HG02870 (cell line): ENCODE measurements around the gene FAM181B.
"Not testable (repeated sequence)": the region's sequence is repeated elsewhere in the genome, so short reads cannot be mapped to it uniquely, and the experiment has no call there.

Source experiments
- ATAC-seq: cut with Tn5 transposase; IDR thresholded peaks from one replicate; pipeline ENCODE4 v1.9.1; 2021; ENCODE audit warnings: mild to moderate bottlenecking, moderate library complexity; ENCODE audit not compliant: unreplicated experiment

Gene FAM181B

DNA sequence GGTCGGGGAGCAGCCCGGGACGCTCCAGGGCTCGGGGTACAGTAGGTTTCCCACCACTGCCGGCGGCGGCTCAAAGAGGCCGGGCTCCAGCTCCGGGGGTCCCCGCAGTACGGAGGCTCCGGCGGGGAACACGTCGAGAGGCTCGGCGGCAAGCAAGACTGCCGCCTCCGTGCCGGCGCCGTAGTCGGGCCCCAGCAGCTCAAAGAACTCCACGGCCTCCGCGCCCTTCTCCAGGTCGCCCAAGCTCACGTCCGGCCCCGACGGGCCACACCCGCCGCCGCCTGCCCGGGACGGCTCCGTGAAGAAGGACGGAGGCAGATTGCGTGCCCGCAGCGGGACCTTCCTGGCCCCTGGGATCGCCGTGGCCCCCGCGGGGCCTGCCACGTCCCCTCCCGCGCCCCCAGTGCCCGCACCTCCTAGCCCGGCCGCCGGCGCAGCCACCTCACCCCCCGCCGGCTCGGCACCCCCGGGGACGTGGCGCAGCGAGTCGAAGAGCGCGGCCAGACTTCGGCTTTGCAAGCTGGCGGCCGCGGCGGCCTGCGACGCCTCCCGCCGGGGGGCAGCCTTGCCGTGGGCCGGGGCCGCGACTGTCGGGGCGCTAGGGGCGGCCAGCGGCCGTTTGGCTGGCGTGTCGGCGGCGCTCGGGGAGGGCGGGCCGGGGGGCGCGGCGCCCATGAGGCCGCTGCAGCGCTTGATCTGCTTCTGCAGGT is 775 bp downstream of the FAM181B start:
- ATAC-seq: no peak

DNA sequence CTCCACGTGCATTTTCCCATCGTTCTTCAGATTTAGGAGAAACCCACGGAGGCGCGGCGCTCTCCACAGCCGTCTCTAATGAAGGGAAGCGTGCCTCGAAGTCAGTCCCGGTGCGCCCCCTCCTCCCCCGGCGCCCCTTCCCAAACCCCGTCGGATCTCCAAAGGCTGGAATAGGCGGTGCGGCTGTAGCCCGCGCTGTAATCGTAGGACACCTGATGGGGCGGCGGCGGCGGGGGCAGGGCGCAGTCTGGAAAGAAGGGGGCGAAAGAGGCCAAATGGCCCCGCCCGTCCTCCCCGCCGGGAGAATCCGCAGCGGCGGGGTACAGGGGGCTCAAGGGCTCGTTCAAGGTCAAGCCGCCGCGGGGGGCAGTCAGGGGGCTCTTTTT is 1.3 kb downstream of the FAM181B start:
- ATAC-seq: no peak

DNA sequence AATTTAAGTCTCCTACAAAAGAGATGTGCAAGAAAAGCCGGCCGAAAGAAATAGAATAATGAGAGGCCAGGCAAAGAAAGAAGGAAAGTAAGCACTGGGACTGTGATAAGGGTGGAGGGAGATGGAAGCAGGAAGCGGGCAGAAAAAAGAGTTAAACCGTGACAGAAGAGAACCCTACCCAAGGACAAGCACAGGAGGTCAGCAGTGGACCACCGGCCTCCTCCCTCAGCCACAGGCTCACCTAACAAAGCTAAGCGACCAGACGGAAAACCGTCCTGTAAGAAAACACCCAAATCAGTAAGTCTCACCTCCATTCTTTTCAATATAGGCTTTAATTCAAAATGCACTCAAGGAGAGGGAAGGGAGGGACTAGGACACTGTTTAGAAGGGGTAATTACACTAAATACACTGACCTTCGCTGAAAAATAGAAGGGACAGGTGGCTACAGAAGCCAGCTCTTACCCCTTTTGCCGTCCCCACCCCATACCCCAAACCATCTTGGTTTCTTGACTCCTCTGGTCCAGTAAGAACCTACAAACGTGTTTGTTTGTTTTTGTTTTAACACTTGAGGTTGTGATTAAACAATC is 1.9 kb downstream of the FAM181B start:
- no peak for ATAC-seq

DNA sequence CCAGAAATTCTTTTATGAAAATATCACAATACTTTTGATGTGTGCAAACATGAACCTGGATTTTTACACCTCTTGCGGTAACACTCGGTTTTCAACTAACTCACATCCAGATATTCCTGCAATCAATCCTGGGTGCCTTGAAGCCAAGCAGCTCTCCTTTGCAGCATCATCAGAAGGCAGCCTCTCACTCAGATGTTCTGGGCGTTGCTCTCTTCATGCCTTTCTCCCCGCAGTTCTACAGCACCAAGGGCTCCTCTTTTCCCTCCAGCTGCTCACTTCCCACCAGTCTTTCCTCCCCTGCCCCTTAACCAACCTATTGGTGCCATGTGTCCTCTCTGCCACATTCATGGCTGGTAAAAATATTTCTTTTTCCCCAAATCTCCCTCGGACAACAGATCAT is 2.9 kb downstream of the FAM181B start:
- ATAC-seq: no peak

DNA sequence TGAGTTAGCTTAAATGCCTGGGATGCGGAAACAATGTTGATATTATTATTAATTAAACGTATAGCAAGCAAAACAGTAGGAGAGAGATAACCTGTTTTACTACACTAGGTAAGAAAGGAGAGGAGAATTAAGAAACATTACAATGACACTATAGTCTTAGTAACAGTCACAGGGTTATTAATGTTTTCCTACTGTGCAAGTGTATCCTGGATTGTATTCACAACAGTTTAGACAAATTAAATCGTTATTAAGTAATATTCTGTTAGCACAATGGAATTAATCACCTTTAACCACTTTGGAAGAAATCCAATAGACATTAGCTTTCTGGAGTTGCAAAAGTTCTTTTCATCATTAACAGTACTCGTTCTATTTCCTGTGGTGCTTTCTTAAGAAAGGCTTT is 3.4 kb downstream of the FAM181B start:
- no peak for ATAC-seq

DNA sequence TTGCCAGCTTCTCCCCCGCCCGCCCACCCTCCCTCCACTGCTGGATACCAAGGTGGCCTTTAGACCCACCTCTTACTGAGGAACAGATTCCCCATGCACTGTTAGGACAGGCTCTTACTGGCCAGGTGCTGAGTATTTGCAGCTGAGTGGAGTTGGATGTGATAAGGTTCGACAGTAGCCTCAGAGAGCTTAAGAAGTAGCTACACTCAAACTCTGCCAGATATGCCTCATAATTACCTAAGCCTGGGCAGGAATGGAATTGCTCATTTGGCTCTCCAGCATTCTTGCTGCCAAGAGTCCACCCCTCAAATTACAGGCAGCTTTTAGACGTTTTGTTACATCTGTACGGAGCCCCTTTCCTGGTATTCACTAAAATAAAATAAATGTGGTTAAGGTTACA is 9.6 kb downstream of the FAM181B start:
- no peak for ATAC-seq

DNA sequence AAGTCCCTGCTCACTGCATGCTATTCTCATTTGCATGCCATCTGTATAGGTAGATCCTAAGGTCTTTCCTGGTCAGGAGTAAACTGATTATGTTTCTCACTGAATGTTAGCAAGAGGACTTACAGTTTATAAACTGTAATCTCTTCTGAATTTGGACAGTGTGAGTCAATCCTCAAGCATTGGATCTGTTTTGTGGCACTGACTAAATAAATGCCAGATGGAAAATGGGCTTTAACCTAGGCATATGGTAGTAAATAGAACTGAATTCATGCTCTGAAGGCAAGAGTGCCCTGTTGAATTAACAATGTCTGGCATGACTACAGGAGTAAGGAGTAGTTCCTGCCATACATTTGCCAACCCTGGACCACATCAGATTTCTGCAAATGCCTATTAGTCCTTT is 11.4 kb downstream of the FAM181B start:
- no peak for ATAC-seq

DNA sequence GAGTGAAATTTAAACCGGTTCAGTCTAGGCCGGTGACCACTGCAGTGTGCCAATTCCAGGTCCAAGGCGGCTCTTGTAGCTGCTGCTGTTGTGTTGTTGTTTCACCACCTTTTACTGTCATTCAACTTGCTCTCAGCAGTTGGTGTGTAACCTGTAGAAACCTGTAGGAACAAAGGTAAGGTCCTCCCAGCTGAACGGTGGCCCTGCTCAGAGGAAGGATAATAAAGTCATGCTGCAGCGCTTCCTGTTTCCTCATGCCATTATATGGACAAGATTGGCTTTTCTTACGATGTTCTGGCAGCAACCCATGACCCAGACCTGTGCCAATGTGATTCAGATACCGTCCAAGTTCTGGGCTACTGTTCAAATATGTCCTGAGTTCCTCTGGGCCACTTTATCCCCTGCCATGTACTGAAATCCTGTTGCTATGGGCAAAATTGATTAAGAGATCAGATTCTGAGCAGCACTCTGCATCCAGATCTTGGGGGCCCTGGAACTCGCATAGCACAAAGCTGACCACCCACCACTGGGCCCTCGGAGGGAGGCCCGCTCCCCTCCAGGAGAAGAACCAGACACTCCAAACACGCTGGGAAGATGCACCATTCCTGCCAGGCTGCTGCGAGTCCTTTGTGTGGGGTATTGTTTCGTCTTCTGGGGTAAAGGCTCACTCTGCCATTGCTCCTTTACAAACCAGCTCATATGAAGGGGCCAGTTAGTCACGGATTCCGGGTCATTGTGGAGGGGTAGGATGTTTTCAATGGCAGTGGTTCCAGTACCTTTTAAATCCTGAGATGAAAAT is 13.2 kb downstream of the FAM181B start:
- no peak for ATAC-seq

DNA sequence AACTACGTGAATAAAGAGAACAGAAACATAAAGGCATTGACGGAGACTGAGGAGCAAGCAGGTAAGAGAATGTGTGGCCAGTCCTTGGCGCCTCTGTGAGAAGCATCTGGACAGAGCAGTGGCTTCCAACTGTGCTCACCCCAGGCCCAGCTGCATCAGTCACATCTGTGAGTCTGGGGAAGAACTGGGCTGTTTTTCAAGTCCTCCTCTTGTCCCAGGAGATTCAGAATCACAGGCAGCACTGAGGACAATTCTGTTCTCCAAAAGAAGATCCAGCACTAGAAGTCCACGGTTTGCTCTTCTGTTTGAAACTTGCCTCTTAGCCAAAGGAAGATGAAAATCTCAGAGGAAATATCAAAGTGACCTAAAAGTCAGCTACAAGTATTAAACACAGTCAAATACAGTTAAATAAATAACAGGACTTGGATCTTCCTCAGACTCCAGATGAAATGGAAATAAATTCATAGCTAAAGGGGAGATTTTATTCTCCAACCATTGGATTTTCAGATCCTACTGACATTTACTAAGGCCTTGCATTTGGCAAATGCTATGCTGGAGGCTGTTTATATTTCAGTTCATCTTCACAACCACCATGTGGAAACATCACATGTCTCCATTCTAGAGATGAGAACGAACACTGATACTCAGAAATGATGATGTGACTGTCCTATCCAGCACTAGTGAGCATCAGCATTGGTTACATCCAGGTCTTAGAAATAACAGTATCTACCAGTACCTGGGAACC is 14.1 kb downstream of the FAM181B start:
- ATAC-seq: no peak

DNA sequence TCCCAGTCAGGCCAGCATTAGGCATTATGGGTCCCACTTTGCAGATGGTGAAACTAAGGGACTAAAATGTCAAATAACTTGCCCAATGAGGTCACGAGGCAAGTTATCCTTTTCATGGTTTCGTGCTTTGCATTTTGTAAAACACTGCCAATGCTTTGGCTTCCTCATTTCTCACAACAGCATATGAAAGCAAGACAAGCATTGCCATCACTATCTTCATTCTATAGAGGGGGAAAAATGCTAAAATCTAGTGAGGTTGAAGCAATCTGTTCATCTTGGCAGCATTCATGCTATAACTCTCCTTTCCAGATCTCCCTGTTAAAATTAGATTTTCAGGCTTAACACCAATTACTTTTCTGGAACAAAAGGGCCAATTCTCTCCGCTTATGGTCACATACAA is 14.8 kb downstream of the FAM181B start:
- no peak for ATAC-seq

DNA sequence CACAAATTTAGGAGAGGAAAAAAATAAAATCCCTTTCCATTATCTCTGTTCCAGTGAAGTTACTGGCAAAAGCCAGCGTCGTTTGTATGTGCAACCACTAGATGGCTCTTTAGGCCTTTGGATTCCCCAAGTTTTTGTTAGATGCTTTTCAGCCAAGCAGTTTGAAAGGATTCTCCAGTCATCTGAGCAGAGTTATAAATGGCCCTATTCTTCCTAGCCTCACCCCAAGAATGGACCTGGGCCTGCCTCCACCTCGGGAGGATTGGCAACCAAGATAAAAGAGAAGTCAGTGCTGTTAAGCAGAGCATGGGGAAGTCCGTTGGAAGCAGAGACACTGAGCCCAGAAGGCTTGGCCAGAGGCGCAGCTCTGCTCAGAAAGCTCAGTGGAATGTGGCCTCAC is 15.4 kb downstream of the FAM181B start:
- ATAC-seq: peak; percentile 59

DNA sequence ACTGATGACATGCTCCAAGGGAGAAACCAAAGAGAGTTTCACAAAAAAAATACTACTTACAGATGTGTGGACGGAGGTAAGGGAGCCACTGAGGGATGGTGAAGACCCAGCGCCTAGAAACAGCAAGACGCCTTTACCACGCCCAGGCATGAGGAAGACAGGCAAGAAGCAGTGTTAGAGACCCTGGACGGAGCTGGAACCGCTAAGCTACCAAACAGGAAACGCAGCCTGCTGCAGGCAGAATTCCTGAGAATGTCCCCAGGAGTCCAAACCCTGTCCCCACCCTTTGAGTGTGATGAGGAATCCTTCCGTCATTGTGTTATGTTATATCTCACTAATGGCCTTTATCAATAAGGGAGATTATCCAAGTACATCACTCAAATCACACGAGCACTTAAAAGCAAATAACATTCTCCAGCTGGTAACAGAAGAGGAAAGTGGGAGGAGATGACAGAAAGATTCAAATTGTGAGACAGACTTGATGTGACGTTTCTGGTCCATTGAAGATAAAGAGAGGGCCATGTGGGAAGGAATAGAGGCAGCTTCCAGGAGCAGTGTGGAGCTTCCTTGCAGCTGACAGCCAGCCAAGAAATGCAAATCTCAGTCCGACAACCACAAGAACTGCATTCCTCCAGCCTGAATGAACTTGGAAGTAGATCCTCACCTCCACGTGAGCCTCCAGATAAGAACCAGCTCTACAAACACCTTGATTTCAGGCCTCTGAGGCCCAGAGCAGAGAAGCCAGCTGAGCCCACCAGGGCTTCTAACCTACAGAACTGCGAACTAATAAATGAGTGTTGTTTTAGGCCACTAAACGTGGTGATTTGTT is 19.1 kb downstream of the FAM181B start:
- ATAC-seq: no peak

DNA sequence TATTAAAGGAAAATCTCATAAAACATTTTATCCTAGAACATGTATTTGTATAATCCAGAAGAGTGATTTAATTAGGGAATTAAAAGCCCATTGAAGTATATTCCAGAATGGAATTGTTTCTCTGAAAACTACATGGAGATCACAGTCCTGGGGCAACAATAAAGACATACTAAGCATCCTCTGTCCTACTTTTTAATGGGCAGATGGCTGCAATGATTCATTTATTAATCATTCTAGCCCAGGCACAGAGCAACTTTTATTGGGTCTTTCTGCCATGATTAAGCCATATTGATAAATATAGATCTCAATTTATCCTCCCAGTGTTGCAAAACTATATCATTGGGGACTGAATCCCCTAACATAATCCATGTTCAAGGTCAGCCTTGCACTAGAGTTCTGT is 22.0 kb downstream of the FAM181B start:
- ATAC-seq: no peak

DNA sequence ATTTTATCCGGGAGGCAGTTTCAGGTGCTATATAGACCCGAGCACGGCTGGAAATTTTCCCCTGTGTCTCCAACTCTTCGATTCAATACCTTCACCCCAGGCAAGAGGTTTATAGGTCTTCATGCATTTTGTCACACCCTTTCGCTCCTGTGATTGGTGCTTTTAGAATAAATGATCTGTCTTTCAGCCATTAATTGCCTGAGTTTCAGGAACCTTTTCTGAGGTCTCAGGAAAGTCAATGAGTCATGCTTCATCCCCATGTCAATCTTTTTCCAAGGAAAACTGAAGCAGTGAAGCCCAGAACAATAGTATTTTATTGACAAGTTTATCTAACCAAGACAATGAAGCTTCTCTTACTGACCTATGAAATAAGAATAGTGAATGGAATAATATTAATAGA is 29.9 kb downstream of the FAM181B start:
- no peak for ATAC-seq

DNA sequence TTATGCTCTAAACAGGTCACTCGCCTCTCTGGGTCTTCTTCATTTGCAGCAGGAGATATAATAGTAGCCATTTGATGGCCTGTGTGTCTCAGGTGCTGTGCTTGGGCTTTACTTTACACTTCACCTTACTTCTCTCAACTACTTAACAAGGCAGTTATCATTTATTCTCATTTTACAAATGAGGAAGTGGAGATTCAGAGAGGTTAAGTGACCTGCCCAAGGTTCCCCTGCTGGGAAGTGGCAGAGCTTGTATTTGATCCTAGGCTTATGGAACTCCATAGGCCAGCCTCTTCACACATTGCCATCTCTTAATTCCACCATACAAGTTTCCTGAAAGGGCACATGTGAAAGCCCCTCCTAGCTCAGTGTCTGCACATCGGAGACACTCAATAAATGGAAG is 30.4 kb downstream of the FAM181B start:
- ATAC-seq: no peak

DNA sequence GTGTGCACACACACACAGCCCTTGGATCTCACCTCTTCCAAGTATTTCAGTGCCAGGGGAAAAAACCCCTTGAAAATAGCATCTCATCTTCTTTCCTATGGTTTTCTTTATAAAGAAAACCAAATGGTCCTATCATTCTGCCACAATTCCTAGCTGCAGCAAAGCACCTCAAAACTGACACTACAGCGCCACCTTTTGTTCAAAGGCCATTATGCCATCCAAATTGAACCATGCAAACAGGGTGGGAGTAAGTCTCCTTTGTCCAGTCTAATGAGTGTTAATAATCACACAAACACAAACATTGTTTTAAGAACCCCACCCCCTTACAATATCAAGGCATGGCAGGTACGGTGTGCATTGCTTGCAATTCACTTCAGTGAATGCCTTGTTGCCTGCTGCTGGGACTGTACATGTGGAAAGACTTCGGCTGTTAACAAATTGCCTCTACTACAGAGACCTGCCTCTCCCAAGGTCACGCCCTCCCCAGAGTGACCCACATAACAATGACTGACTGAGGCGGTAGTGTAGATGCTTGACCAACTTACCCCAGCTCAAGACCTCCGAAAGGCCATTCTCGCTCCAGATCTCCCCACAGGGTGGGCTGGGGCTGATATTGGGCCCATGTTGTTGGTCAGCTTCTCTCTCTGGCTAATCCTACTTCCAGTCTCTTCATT is 31.7 kb downstream of the FAM181B start:
- ATAC-seq: peak; percentile 49

DNA sequence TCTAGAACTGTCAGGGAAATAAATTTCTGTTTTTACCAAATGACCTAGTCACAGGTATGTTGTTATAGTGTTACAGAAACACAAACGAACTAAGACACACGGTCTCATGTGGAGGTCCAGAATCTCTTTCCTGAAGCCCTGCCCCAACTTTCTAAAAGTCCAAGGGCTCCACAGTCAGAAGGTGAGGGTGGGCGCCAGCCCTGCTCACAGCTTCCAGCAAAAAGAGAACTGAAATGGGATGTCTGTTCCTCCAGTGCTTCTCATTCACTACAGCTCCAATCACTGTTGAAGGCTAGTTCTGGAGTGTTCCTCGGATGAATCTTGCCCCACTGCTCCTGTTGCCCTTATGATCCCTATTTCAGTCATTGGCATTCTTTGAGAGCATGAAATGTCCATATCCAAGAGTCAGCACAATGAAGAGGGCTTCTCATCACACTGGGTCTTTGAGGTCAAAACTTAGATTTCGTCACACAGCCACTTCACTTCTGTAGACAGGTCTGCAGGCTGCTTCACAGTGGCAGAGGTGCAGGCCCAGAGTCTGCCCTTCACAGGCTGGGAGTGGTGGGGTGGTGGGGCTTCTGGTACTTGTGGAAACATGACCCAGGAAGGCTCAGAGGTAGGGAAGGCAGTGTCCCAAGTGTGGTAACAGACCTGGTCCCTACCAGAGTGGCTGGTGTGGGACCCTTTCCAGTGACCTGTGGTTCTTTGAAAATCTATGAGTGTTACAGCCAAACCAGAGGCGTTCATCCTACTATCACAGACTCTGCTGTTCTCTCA is 34.9 kb downstream of the FAM181B start:
- ATAC-seq: no peak

DNA sequence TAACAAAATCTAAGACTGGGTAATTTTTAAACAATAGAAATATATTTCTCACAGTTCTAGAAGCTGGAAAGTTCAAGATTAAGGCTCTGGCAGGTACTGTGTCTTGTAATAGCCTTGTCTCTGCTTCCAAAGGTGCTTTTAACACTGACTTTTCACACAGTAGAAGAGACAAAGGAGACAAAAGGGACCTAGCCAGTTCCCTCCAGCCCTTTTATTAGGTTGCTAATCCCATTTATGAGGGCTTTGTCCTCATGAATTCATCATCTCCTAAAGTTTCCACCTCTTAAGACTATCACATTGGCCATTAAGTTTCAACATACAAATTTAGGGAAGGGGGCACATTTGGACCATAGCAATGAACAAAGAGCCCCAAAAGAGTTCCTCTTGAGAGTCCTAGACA is 40.7 kb downstream of the FAM181B start:
- no peak for ATAC-seq

DNA sequence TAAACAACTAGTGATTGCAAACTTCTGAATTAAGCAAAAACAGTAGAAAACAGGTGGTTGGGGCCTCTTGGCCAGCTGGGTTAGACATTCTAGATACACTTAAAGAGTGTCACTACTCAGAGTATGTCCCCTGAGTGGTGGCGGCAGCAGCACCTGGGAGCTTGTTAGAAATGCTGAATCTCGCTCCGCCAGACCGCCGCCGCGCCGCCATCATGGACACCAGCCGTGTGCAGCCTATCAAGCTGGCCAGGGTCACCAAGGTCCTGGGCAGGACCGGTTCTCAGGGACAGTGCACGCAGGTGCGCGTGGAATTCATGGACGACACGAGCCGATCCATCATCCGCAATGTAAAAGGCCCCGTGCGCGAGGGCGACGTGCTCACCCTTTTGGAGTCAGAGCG is 44.3 kb downstream of the FAM181B start:
- not testable (repeated sequence) for ATAC-seq
